Calu3 (cell line): Measurements from ENCODE around the gene DNAH1. TPM values are rescaled to one million over a fixed set of nuclear protein-coding genes. Genes with fewer than 3 reads are reported as not detected.

Source experiments
- BruUV-seq: library from RNA; stranded (reverse); fragments of 400-500 nt; replicated peaks from 2 replicates; lab custom pipeline; 2021; lab: Mats Ljungman, UMichigan
- CTCF ChIA-PET: fragments of 300-600 bp; sonication (Branson Sonifier 250); formaldehyde crosslinking; loops from one replicate; lab custom pipeline; 2022; ENCODE audit warnings: antibody characterized with exemption; lab: Charles Lee
- DNase-seq: peaks from one replicate; pipeline ENCODE4 v3.0.0; 2022
- H3K27ac Mint-ChIP-seq: one replicate; pipeline ENCODE4 v1.8.0; 2022; ENCODE audit warnings: mixed read lengths; ENCODE audit not compliant: unreplicated experiment
- H3K27me3 Mint-ChIP-seq: one replicate; pipeline ENCODE4 v1.8.0; 2022; ENCODE audit warnings: mixed read lengths; ENCODE audit not compliant: unreplicated experiment
- H3K36me3 Mint-ChIP-seq: one replicate; pipeline ENCODE4 v1.8.0; 2022; ENCODE audit warnings: mild to moderate bottlenecking, moderate library complexity, mixed read lengths; ENCODE audit not compliant: insufficient read depth, unreplicated experiment
- H3K4me1 Mint-ChIP-seq: one replicate; pipeline ENCODE4 v1.8.0; 2022; ENCODE audit warnings: mild to moderate bottlenecking, low read depth, mixed read lengths; ENCODE audit not compliant: unreplicated experiment
- H3K4me3 Mint-ChIP-seq: one replicate; pipeline ENCODE4 v1.8.0; 2022; ENCODE audit warnings: mild to moderate bottlenecking, low read depth, moderate library complexity, mixed read lengths; ENCODE audit not compliant: unreplicated experiment
- H3K9me3 Mint-ChIP-seq: one replicate; pipeline ENCODE4 v1.8.0; 2022; ENCODE audit warnings: low read depth, mixed read lengths; ENCODE audit not compliant: unreplicated experiment
- CTCF ChIP-seq: fragments of 200-600 bp; IDR thresholded peaks from one replicate; pipeline ENCODE4 v1.8.0; 2022; ENCODE audit warnings: antibody characterized with exemption; ENCODE audit not compliant: unreplicated experiment
- intact Hi-C: fragments of 100-400 bp; cut with micrococcal nuclease; formaldehyde crosslinking; loops from one replicate; pipeline ENCODE4 v1.10.0; 2022; ENCODE audit not compliant: unreplicated experiment
- total RNA-seq: library from RNA; stranded (reverse); gene quantifications from 2 replicates; pipeline ENCODE4 v1.2.3, GENCODE V29; 2022

Gene DNAH1
- total RNA-seq, 1 experiment from 2014 or later = 13.1 TPM

GRCh38 chr3:52313188-52313773, 2.8 kb upstream of the DNAH1 start:
- H3K36me3 Mint-ChIP-seq = peaks cover 18% of the 10 kb centered on the region
- no peaks in the 10 kb centered on the region for H3K27me3 Mint-ChIP-seq
- no peak for TF ChIP-seq CTCF
- peak overlapping the region; percentile 50 for H3K27ac Mint-ChIP-seq
- H3K4me1 Mint-ChIP-seq = peaks cover 25% of the 10 kb centered on the region
- intact Hi-C loops = no loop called here
- CTCF ChIA-PET = interaction anchor here (0.6 kb wide), 1 partner anchor 112 kb away, joined by 3 read pairs; no protein-coding TSS in a partner anchor
- H3K4me3 Mint-ChIP-seq = no peak overlapping the region
- no peaks in the 10 kb centered on the region for H3K9me3 Mint-ChIP-seq
- DNase-seq = no peak
- BruUV-seq = no TSS peak

GRCh38 chr3:52313774-52314188, 2.3 kb upstream of the DNAH1 start:
- DNase-seq = peak; percentile 56
- CTCF ChIA-PET = no interaction called here
- no TSS peak for BruUV-seq

GRCh38 chr3:52314489-52314888, 1.6 kb upstream of the DNAH1 start:
- no peak for DNase-seq
- H3K4me1 Mint-ChIP-seq = peaks cover 30% of the 10 kb centered on the region
- H3K36me3 Mint-ChIP-seq = peaks cover 18% of the 10 kb centered on the region
- CTCF ChIA-PET = no interaction called here
- no TSS peak for BruUV-seq
- intact Hi-C loops = no loop called here
- H3K27ac Mint-ChIP-seq = peak overlapping the region; percentile 51
- no peak for TF ChIP-seq CTCF
- no peaks in the 10 kb centered on the region for H3K9me3 Mint-ChIP-seq
- H3K27me3 Mint-ChIP-seq = no peaks in the 10 kb centered on the region
- H3K4me3 Mint-ChIP-seq = no peak overlapping the region

More at GRCh38 chr3:52313774-52314188, 2.3 kb upstream of the DNAH1 start:
- intact Hi-C loops = no loop called here
- H3K27me3 Mint-ChIP-seq = no peaks in the 10 kb centered on the region
- peaks cover 30% of the 10 kb centered on the region for H3K4me1 Mint-ChIP-seq
- H3K4me3 Mint-ChIP-seq = no peak overlapping the region
- peak overlapping the region; percentile 50 for H3K27ac Mint-ChIP-seq
- peaks cover 18% of the 10 kb centered on the region for H3K36me3 Mint-ChIP-seq
- H3K9me3 Mint-ChIP-seq = no peaks in the 10 kb centered on the region
- no peak for TF ChIP-seq CTCF

DNA sequence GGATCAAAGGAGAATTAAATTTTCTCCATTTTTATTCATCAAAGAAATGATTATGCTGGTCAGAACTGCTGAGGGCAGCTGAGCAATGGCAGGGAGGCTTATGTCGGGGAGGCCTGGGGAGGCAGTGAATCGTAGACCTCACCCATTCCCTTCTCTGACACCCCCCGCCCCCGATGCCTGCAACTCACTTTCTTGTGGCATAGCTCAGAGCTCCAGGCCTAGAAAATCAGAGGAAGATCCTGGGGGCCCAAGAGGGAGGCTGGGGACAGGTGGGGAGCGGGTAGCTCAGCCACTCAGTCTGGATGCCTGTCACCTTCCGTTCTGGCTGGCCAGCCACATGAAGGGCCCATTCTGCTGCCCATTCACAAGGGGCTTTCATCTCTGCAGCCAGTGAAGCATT, 1.1 kb upstream of the DNAH1 start:
- intact Hi-C loops = no loop called here
- no peak for TF ChIP-seq CTCF
- peaks cover 18% of the 10 kb centered on the region for H3K36me3 Mint-ChIP-seq
- H3K27me3 Mint-ChIP-seq = no peaks in the 10 kb centered on the region
- no peak overlapping the region for H3K4me3 Mint-ChIP-seq
- H3K9me3 Mint-ChIP-seq = no peaks in the 10 kb centered on the region
- H3K4me1 Mint-ChIP-seq = peaks cover 30% of the 10 kb centered on the region
- H3K27ac Mint-ChIP-seq = no peak overlapping the region
- CTCF ChIA-PET = no interaction called here
- BruUV-seq = no TSS peak
- DNase-seq = no peak
